Stimulated activated CD4-positive, alpha-beta T cell treated with anti-CD3 and anti-CD28 coated beads, Interleukin-1b, Interleukin-23, amount 100 ng/mL, for 1 hour (primary cell): ENCODE measurements around the gene LRRC1.
A peak's percentile ranks its signal among the peaks of the same experiment; 100 is the strongest.
"Not testable (repeated sequence)": the region's sequence is repeated elsewhere in the genome, so short reads cannot be mapped to it uniquely, and the experiment has no call there.

ENCODE experiments used
- DNase-seq, 2 donors: peaks; one replicate each; pipeline ENCODE4 v3.0.0-alpha.2; 2020; ENCODE audit warnings: low read depth in 2 of 2

The LRRC1 gene

GRCh38 chr6:53794720-53795339 is at the start of gene LRRC1:
LRRC1 (plus strand) TSS chr6:53795005; CDS start chr6:53795257, 252 bp downstream.
- DNase-seq = peak; percentile 67 to 72

DNA sequence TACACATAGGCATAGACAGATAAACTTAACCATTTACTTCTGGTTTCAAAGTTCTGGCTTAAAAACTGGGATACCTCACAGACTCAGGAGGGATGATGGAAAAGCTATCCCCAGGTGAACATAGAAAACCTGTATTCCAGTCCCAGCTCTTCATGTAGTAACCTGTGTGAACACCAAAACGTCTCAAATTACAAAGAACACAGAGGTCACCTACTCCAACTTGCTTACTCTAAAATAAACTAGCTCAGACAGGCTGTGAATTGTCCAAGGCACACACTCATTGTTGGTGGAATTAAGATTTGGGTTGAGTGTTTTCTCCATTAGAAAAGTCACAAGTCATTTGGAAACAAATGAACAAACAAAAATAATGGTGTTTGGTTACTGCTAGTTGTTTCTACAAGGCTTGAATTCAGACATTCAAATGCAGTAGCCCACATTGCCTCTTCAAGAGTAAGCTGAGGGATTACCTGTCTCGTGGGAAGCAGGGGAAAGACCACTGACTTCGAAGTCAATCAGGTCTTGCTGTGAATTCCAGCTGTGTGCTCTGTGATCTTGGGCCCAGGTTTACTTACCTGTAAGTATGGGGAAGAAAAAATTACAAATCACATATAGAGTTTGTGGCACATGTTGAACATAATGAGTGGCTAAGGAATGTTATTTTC is 48.2 kb upstream of the LRRC1 start:
- no peak for DNase-seq

- DNase-seq = no peak
Observed at GRCh38 chr6:53750052-53750650, 44.7 kb upstream of the LRRC1 start.

GRCh38 chr6:53751417-53751816 is 43.4 kb upstream of the LRRC1 start:
- DNase-seq = no peak

DNA sequence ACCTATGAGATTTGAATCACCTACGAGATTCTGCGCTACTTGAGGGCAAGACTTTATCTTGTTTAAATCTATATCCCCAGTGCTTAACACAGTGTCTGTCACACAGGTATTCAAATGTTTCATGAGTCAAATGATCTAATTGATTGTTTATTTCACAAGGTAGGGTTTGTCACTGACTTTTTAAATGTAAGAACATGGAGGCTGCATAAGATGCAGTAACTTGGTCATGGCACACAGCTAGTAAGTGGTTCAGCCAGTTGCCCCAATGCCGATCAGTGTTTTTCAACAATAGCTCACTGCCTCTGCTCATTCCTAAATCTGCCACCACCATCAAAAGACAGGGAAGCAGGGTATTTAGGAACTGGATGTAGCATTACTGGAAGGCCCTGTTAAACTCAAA is 42.4 kb upstream of the LRRC1 start:
- no peak for DNase-seq

- DNase-seq = no peak
Observed at GRCh38 chr6:53752856-53753255, 41.9 kb upstream of the LRRC1 start.

DNA sequence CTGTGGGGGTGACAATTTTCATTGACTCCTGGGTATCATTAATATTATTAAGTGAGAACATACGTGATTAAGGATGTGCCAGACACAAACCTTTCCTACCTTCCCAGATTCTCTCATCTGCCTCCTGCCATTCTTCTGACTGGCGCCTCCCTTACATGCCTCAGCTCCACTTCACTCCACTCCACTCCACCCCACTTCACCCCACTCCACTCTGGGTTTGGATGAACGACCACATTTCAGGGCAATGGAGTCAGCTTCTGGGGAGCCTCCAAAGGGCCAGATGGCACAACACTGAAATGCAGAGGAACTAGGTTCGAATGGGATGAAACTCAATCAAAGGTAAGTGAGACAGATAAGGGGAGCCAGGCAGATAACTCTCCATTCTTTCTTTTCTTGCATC is 40.5 kb upstream of the LRRC1 start:
- DNase-seq = no peak

GRCh38 chr6:53756396-53756795 is 38.4 kb upstream of the LRRC1 start:
- DNase-seq = no peak

DNA sequence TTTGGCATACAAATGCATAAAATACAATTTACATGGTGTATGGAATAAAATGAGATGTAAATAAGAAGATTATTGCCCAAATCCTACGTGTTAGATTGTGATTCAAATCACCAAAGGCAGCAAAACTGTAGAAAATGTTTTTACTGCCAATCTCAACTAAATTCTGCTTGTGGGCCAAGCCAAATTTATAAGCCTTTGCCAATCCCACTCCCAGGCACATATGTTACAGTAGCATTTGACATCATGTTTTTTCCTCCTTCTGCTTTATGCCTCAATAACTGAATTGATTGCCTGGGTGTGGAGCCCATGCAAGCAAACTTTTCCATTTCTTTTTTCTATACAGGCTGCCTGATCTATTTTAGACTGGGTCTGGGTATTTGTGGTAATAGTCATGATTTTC is 36.3 kb upstream of the LRRC1 start:
- DNase-seq = no peak

DNA sequence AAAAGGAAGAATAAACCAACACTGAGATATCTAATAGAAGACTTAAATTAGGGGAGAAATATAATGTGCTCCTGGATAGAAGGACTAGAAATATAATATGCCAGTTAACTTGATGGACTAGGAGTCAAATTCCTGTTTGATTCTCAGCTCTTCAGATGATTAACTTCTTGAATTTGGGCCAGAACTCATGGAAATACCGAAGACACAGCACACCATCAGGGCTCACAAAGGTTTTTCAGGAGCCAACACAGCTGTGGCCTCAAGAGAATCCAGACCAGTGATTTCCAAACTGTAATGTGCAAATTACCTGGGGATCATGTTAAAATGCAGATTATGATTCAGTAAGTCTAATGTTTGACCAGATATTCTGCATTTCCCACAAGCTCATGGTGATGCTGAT is 33.8 kb upstream of the LRRC1 start:
- no peak for DNase-seq

GRCh38 chr6:53765270-53765669 is 29.5 kb upstream of the LRRC1 start:
- DNase-seq = no peak

DNA sequence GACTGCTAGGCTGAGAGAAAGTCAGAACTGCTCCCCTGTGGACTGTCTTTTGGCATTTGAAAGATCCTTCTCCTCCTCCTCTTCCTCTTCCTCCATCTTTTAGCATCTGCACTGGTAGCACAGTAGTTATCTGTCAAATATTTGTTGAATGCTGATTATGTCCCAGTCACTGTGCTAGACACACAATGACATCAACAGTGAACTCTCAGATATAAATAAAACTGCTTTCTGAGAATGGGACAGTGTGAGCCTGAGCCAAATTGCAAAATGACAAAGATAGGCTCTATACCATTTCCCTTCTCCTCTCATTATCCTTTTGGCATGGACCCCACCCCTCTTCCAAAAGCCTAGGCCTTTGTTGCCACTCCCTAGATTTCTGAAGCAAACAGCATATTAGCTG is 27.9 kb upstream of the LRRC1 start:
- DNase-seq = no peak

- DNase-seq = no peak
Observed at GRCh38 chr6:53767941-53768340, 26.9 kb upstream of the LRRC1 start.

GRCh38 chr6:53768636-53769035 is 26.2 kb upstream of the LRRC1 start:
- no peak for DNase-seq

- DNase-seq = no peak
Observed at GRCh38 chr6:53770780-53771249, 24.0 kb upstream of the LRRC1 start.

DNA sequence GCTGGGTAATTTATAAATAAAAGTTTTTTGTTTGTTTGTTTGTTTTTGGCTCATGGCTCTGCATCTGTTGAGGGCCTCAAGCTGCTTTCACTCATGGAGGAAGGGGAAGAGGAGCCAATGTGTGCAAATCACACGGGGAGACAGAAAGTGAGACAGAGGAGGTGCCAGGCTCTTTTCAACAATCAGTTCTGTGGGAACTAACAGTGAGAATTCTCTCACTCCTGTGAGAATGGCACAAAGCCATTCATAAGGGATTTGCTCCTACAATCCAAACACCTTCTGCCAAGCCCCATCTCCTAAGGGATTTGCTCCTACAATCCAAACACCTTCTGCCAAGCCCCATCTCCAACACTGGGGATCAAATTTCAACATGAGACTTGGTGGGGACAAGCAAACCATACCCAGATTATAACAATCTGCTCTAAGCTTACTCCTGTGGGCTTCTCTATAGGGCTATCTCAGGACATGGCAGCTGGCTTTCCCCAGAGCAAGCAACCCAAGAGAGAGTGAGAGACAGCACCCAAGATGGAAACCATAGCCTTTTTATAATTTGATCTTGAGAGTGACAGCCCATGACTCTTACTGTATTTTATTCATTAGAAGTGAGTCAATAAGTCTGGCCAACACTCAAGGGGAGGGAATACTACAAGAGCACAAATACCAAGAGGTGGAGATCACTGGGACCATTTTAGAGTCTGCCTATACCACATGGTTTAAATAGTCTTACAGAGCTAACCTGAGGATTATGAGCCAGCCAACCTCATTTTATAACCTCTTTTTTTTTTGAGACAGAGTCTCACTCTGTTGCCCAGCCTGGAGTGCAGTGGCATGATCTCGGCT is 22.8 kb upstream of the LRRC1 start:
- DNase-seq = no peak

DNA sequence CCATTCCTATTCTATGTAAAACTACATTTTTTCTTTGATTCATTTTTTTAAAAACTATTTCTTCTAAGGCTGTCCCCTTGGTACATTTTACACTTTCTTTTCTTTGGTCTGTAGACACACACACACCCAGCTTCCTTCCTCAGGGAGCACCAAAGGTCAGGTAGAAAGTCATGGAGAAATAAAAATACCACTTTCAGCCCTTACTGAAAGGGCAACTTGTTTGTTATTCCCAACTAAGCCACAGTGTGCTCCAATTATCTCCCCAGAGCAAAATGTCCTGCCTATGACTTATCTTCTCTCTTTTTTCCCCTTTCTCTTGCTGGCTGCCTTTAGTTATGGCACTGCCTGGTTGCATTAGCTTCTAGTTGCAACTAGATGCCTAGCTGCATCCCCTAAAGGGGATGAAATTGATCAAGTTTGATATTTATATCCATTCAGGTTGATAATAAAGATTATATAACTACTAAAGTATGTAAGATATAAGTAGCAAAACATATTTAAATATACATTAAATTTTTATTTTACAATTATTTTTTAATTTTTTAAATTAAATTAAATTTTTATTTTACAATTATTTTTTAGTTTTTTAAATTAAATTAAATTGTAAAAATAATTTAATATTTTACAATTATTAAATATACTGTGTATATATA is 21.6 kb upstream of the LRRC1 start:
- DNase-seq = no peak

DNA sequence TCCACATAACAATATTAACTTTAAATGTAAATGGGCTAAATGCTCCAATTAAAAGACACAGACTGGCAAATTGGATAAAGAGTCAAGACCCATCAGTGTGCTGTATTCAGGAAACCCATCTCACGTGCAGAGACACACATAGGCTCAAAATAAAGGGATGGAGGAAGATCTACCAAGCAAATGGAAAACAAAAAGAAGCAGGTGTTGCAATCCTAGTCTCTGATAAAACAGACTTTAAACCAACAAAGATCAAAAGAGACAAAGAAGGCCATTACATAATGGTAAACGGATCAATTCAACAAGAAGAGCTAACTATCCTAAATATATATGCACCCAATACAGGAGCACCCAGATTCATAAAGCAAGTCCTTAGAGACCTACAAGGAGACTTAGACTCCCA is 18.7 kb upstream of the LRRC1 start:
- DNase-seq = not testable (repeated sequence)

- not testable (repeated sequence) for DNase-seq
Observed at GRCh38 chr6:53784991-53785390, 9.8 kb upstream of the LRRC1 start.

DNA sequence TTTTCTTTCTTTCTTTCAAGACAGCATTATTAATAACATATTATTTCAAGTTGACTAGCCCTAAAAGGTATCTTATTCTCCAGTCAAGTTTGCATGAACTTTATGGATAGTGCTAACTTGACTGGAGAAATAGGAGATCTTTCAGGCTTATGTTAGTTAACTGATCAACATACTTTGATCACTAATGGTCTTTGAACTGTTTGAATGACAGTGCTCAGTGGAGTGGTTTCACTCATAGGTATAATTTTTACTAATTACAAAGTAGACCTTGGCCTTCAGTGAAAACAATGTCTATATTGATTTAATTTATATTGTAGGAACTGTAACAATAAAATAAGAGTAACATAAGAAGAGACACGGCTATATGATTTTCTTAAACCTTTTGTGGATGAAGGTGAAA is 8.0 kb upstream of the LRRC1 start:
- no peak for DNase-seq

DNA sequence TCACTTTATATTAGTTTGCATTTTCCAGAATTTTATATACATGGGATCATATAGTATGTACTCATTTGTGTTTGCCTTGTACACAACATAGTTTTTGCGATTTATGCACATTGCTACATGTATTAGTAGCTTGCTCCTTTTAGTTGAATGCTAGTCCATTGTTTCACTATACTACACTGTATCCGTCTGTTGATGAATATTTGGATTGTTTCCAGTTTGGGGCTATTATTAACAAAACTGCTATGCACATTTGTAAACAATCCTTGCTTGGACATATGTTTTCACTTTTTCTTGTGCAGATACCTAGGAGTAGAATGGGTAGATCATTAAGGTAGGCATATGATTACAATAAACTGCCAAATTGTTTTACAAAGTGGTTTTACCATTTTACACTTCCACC is 3.9 kb upstream of the LRRC1 start:
- DNase-seq = no peak

DNA sequence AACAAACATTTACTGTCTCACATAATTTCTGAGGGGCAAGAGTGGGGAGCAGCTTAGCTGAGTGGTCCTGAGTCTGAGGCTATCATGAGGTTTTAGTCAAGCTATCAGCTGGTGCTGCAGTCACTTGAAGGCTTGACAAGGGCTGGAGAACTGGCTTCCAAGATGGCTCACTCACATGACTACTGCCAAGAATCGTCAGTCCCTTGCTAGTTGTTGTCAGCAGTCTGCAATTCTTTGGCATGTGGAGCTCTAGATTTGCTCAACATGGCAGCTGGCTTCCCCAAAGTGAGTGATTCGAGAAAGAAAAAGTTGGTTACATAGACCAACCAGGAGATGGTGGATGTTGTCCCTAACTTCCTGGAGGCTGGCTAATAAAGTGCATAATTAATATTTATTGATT is 2.8 kb upstream of the LRRC1 start:
- no peak for DNase-seq
